Inferior parietal cortex (tissue), 1 donor: ENCODE measurements around the gene TKTL2.
"Not testable (repeated sequence)": the region's sequence is repeated elsewhere in the genome, so short reads cannot be mapped to it uniquely, and the experiment has no call there.

ENCODE experiments used
- DNase-seq: peaks from one replicate; pipeline ENCODE4 v3.0.0-alpha.2; 2016; ENCODE audit errors: extremely low spot score

The TKTL2 gene

DNA sequence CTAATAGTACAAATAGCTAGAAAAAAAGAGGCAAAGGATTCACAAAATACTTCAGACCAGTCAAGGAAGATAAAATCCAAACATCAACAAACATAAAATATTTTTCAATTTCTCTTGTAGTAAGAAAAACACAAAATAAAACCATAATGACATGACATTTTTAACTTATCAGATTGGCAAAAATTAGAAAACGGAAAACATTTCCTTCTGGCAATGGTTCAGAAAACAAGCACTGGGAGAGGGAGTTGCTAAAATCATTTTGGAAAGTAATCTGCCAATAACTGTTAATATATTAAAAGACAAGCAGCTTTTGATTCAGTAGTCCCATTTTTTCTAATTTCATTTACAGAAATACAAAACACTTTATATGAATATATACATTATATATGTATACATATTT, 26.1 kb downstream of the TKTL2 start:
- no peak for DNase-seq

DNA sequence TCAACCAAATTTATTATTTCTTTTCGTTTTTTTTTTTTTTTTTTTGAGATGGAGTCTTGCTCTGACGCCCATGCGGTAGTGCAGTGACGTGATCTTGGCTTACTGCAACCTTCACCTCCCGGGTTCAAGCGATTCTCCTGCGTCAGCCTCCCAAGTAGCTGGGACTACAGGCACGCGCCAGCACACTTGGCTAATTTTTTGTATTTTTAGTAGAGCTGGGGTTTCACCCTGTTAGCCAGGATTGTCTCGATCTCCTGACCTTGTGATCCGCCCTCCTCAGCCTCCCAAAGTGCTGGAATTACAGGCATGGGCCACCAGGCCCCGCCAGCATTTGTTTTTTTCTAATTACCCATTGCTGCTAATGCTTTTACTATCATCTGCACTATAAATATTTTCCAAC, 26.5 kb downstream of the TKTL2 start:
- not testable (repeated sequence) for DNase-seq

DNA sequence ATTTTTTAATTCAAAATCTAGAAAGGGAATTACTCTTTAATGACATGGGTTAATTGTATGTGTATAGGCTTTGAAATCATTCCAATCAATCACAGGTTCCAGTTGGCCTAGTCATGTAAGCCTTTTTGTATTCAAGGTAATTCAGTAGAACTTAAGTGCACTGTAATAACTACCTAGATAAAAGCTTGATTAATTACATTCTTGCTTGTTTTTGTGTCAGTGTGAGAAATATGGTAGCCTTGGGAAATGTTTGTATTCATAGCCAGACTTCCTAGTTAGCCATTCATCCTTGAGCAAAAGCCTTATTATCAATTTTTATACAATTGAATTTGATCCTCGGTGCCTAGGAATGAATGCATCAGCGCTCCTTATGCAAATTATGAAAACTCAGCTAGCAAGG, 33.5 kb downstream of the TKTL2 start:
- no peak for DNase-seq
